Skin of body (tissue), 3 donors: ENCODE results near the gene ZNF638. TPM values are rescaled to one million over a fixed set of nuclear protein-coding genes. Genes with fewer than 3 reads are reported as not detected.

Experiments used
- DNase-seq: peaks from one replicate; lab custom pipeline; 2025; lab: John Stamatoyannopoulos, UW
- small RNA-seq: library from RNA; depleted of rRNA; stranded (forward); fragments of <200 nt; gene quantifications from one replicate; pipeline ENCODE3, GENCODE V24; 2014; ENCODE audit warnings: low replicate concordance
- total RNA-seq: library from RNA; depleted of rRNA; stranded (reverse); fragments of >200 nt; gene quantifications from one replicate; pipeline ENCODE4 v1.2.3, GENCODE V29; 2014

Gene ZNF638
- total RNA-seq, 1 donor from 2014 or later, result 257 TPM

- DNase-seq, result no peak
Observed at GRCh38 chr2:71468279-71469015, 136.9 kb downstream of the ZNF638 start.

GRCh38 chr2:71469403-71470398 is 138.1 kb downstream of the ZNF638 start:
- DNase-seq, result no peak

GRCh38 chr2:71471276-71471675 is 139.7 kb downstream of the ZNF638 start:
- no peak for DNase-seq

GRCh38 chr2:71472019-71472418 is 140.4 kb downstream of the ZNF638 start:
- no peak for DNase-seq

GRCh38 chr2:71473346-71474031 is 141.9 kb downstream of the ZNF638 start:
- no peak for DNase-seq

GRCh38 chr2:71474116-71474743 is 142.6 kb downstream of the ZNF638 start:
- no peak for DNase-seq

GRCh38 chr2:71474744-71475397 is 143.3 kb downstream of the ZNF638 start:
- no peak for DNase-seq

- no peak for DNase-seq
Observed at GRCh38 chr2:71476495-71476894, 144.9 kb downstream of the ZNF638 start.

- no peak for DNase-seq
Observed at GRCh38 chr2:71477231-71477691, 145.7 kb downstream of the ZNF638 start.

- DNase-seq, result no peak
Observed at GRCh38 chr2:71478806-71479205, 147.2 kb downstream of the ZNF638 start.

GRCh38 chr2:71479261-71479660 is 147.7 kb downstream of the ZNF638 start:
- no peak for DNase-seq

- no peak for DNase-seq
Observed at GRCh38 chr2:71481111-71481510, 149.5 kb downstream of the ZNF638 start.

GRCh38 chr2:71482055-71482454 is 150.5 kb downstream of the ZNF638 start:
- DNase-seq, result no peak

GRCh38 chr2:71483246-71483645 is 151.7 kb downstream of the ZNF638 start:
- no peak for DNase-seq

GRCh38 chr2:71484354-71484753 is 152.8 kb downstream of the ZNF638 start:
- no peak for DNase-seq

Small RNA genes within 50 kb of the gene (small RNA-seq; reads per million reads assigned to genes)
- gene RNU6-105P, result not detected

Other genes starting within 250 kb of the ZNF638 start
- gene MCEE, start 201.6 kb upstream of the ZNF638 start, total RNA-seq, result 33.5 TPM
- 22.8 TPM for gene MPHOSPH10, start 201.1 kb upstream of the ZNF638 start, total RNA-seq
- gene PAIP2B, start 104.7 kb upstream of the ZNF638 start, total RNA-seq, result 14.3 TPM
- 23.2 TPM for gene DYSF, start 121.8 kb downstream of the ZNF638 start, total RNA-seq